ENCODE measurements around the gene RNASET2. TPM values are rescaled to one million over a fixed set of nuclear protein-coding genes. Genes with fewer than 3 reads are reported as not detected.
"Not testable (repeated sequence)": the region's sequence is repeated elsewhere in the genome, so short reads cannot be mapped to it uniquely, and the experiment has no call there.

Gene RNASET2
- total RNA-seq, 1 experiment from 2014 or later, result 35.6 TPM

DNA sequence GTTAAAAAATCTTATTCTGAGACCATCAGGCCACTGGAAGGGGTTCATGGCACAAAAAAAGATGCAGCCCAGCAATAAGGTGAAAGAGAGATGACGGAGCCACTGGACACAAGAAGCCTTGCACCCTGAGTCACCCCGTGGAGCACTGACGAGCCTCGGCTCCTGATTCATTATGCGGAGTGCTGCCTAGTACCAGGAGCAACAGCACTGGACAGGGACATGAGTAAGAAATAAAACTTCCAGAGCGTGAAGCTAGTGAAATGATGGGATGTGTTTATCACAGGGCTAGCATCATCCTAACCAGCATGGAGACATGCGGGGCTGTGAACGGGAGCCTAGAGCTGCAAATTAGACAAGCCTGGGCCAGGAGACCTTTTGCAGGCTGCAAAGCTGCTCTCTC, 53.3 kb downstream of the RNASET2 start:
- no peak for DNase-seq (ENCODE audit: low spot score)

DNA sequence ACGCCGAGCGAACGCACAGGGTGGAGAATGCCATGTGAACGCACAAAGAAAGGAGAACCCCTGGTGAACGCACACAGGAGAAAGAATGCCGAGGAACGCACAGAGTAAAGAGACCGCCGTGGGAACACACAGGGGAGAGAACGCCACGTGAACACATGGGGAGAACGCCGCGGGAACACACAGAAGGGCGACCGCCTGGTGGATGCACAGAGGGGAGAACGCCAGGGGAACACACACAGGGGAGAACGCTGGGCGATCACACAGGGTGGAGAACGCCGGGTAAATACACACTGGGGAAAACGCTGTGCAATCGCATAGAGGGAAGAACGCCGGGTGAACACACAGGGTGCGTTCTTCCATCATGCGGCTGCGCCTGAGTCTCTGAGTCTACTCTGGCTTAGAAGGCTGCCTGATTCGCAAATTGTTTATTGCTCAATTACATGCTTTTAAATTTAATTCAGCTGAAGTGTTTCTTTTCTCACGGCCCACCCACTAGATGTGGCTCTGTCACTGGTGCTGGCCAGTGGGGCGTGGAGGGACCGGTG, 54.1 kb downstream of the RNASET2 start:
- no peak for DNase-seq (ENCODE audit: low spot score)

DNA sequence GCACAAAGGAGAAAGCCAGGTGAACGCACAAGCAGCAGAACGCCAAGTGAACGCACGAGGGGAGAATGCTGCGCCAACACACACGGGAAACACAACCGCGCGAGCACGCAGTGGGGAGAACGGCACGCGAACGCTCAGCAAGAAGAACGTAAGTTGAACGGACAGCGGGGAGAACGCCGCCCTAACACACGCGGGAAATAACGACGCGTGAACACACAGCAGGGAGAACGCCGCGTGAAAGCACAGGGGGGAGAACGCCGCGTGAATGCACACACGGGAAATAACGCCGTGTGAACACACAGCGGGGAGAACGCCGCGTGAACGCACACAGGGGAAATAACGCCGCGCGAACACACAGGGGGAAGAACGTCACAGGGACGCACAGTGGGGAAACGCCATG, 54.7 kb downstream of the RNASET2 start:
- no peak for DNase-seq (ENCODE audit: low spot score)

DNA sequence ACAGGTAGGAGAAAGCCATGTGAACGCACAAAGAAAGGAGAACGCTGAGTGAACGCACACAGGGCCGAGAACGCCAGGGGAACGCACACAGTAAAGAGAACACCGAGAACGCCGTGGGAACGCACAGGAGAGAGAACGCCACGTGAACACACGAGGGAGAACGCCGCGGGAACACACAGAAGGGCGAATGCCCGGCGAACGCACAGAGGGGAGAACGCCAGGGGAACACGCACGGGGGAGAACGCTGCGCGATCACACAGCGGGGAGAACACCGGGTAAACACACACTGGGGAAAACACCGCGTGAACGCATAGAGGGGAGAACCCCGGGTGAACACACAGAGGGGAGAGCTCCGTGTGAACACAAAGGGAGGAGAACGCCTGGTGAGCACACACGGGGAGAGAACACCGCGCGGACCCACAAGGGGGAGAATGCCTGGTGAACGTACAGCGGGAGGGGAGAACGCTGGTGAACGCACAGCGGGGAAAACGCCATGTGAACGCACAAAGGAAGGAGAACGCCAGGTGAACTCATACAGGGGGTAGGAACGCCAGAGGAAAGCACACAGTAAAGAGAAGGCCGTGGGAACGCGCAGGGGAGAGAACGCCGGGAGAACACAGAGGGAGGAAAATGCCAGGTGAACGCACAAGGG, 55.3 kb downstream of the RNASET2 start:
- no peak for DNase-seq (ENCODE audit: low spot score)

DNA sequence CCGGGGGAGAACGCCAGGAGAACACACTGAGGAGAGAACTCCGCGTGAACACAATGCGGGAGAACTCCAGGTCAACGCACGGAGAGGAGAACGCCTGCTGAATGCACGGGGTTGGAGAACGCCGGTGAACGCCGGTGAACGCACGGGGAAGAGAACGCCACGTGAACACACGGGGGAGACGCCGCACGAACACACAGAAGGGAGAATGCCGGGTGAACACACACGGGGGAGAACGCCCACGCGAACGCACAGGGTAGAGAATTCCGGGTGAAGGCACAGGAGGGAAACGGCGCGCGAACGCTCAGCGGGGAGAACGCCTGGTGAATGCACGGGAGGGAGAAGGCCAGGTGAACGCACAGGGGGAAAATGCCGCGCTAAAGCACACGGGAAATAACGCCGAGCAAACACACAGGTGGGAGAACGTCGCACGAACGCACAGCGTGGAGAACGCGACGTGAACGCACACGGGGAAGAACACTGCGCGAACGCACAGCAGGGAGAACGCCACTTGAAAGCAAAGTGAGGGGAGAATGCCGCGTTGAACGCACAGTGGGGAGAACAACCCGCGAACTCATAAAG, 56.1 kb downstream of the RNASET2 start:
- DNase-seq (ENCODE audit: low spot score), result no peak

DNA sequence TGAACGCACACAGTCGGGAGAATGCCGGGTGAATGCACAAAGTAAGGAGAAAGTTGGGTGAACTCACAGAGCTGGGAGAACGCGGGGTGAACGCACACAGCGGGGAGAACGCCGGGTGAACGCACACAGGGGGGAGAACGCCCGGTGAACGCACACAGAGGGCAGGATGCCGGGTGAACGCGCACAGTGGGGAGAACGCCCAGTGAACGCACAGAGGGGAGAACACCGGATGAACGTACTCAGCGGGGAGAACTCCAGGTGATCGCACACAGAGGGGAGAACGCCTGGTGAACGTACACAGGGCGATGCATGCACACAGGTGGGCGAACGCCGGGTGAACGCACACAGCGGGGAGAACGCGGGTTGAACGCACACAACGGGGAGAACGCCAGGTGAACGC, 57.4 kb downstream of the RNASET2 start:
- no peak for DNase-seq (ENCODE audit: low spot score)

DNA sequence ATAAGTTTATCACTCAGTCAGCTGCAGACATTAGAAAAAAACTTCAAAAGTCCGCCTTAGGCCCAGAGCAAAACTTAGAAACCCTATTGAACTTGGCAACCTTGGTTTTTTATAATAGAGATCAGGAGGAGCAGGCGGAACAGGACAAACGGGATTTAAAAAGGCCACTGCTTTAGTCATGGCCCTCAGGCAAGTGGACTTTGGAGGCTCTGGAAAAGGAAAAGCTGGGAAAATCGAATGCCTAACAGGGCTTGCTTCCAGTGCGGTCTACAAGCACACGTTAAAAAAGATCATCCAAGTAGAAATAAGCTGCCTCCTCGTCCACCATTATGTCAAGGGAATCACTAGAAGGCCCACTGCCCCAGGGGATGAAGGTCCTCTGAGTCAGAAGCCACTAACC, 61.7 kb downstream of the RNASET2 start:
- not testable (repeated sequence) for DNase-seq (ENCODE audit: low spot score)

DNA sequence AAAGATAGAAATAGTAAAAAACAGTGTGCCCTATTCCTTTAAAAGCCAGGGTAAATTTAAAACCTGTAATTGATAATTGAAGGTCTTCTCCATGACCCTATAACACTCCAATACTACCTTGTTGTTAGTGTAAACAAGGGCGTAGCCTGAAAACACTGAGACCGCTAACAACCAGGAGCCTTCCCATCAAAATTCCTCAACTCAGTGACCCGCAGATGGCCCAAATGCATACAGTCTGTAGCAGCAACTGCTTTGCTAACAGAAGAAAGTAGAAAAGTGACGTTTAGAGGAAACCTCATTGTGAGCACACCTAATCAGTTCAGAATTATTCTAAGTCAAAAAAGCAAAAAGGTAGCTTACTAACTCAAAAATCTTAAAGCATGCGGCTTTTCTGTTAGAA, 63.9 kb downstream of the RNASET2 start:
- DNase-seq (ENCODE audit: low spot score), result not testable (repeated sequence)

DNA sequence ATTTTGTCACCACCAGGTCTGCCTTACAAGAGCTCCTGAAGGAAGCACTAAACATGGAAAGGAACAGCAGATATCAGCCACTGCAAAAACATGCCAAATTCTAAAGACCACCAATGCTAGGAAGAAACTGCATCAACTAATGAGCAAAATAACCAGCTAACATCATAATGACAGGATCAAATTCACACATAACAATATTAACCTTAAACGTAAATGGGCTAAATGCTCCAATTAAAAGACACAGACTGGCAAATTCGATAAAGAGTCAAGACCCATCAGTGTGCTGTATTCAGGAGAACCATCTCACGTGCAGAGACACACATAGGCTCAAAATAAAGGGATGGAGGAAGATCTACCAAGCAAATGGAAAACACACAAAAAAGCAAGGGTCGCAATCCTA, 69.6 kb downstream of the RNASET2 start:
- DNase-seq (ENCODE audit: low spot score), result not testable (repeated sequence)

DNA sequence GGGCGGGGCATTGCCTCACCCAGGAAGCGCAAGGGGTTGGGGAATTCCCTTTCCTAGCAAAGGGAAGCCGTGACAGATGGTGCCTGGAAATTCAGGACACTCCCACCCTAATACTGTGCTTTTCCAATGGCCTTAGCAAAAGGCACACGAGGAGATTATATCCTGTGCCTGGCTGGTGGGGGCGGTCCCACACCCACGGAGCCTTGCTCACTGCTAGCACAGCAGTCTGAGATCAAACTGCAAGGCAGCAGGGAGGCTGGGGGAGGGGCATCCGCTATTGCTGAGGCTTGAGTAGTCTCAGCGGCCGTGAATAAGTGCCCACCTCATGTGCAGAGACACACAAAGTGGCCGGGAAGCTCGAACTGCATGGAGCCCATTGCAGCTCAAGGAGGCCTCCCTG, 71.4 kb downstream of the RNASET2 start:
- peak; percentile 9 for DNase-seq (ENCODE audit: low spot score)

DNA sequence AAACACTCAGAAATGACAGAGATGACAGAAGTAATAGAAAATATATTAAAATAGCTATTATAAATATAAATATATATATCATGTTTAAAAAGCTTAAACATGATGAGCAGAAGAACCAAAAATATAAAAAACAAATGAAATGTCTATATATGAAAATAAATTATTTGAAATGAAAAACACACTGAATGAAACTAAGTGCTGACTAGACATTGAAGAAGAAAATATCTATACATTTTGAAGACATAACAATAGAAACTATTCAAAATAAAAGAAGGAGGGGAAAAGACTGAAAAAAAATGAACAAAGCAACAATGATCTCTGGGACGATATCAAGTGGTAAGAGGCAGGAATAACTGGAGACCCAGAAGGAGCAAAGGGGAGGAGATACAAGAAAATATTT, 76.8 kb downstream of the RNASET2 start:
- no peak for DNase-seq (ENCODE audit: low spot score)

Other genes with a start within 250 kb of the RNASET2 start
- gene CEP43, start 42.8 kb upstream of the RNASET2 start, total RNA-seq (2014; rRNA removed; shearing (Covaris generic)), result 31.3 and 32.6 TPM in 2 replicates
- gene CCR6, start 166.5 kb upstream of the RNASET2 start, total RNA-seq (2014; rRNA removed; shearing (Covaris generic)), result not detected in 2 replicates
- not detected in 2 replicates for gene GPR31, start 201.4 kb upstream of the RNASET2 start, total RNA-seq (2014; rRNA removed; shearing (Covaris generic))

All from A172 (cell line).